B cell (primary cell): ENCODE measurements around the gene POLL. TPM values are rescaled to one million over a fixed set of nuclear protein-coding genes. Genes with fewer than 3 reads are reported as not detected.

ENCODE experiments used
- ATAC-seq: fragments of 200-7000 bp; cut with Tn5 transposase; one replicate; pipeline ENCODE4 v1.10.0; 2021; ENCODE audit warnings: low read depth, mild to moderate bottlenecking, moderate number of reproducible peaks, moderate library complexity
- CTCF ChIA-PET: fragments of 350-600 bp; sonication (Branson Sonifier 250); formaldehyde crosslinking; loops from one replicate; lab custom pipeline; 2021; ENCODE audit warnings: antibody characterized with exemption, inconsistent platforms; lab: Charles Lee
- POLR2A ChIA-PET: fragments of 350-600 bp; sonication (Branson Sonifier 250); formaldehyde crosslinking; loops from one replicate; lab custom pipeline; 2021; ENCODE audit warnings: antibody characterized with exemption; lab: Charles Lee
- DNase-seq: peaks from one replicate; pipeline ENCODE4 v3.0.0; 2013
- H2AFZ ChIP-seq: 2 replicates; pipeline ENCODE4 v1.6.1; 2012; ENCODE audit warnings: mild to moderate bottlenecking, low read depth, low read length; ENCODE audit not compliant: insufficient read depth, poor library complexity, severe bottlenecking
- H3K27ac ChIP-seq, 2 donors: 1 replicate in 1 of 2; 2 replicates in 1 of 2; pipeline ENCODE4 v1.5.1; 2012 to 2013; ENCODE audit warnings: low read length in 2 of 2, mild to moderate bottlenecking in 2 of 2, moderate library complexity in 1 of 2
- H3K27me3 ChIP-seq, 4 experiments: fragments of 200-600 bp in 1 of 4; sonication (generic) in 1 of 4; replicated peaks in 1 of 4; 1 replicate in 2 of 4; 2 replicates in 2 of 4; pipeline versions ENCODE4 v1.6.1 to v1.7.0; 2013 to 2016; ENCODE audit warnings: low read length in 3 of 4, mild to moderate bottlenecking in 2 of 4, mixed read lengths in 1 of 4, moderate library complexity in 1 of 4; ENCODE audit not compliant: insufficient read depth in 4 of 4, control insufficient read depth in 3 of 4; ENCODE audit errors: control extremely low read depth in 1 of 4
- H3K36me3 ChIP-seq, 2 experiments: replicated peaks in 1 of 2; 1 replicate in 1 of 2; 2 replicates in 1 of 2; pipeline versions ENCODE4 v1.6.1 to v1.7.1; 2013; ENCODE audit warnings: low read length in 1 of 2; ENCODE audit not compliant: insufficient read depth in 2 of 2, control insufficient read depth in 1 of 2; ENCODE audit errors: control extremely low read depth in 1 of 2, extremely low read depth in 1 of 2
- H3K4me1 ChIP-seq, 2 donors: fragments of 200-600 bp in 1 of 2; sonication (generic) in 1 of 2; 1 replicate in 1 of 2; 2 replicates in 1 of 2; pipeline versions ENCODE4 v1.5.1 to v1.6.1; 2013 to 2017; ENCODE audit warnings: low read length in 2 of 2; ENCODE audit not compliant: control insufficient read depth in 2 of 2, insufficient read depth in 2 of 2
- H3K4me2 ChIP-seq: replicated peaks from 2 replicates; pipeline ENCODE3; 2012; ENCODE audit warnings: mild to moderate bottlenecking, low read depth, low read length; ENCODE audit not compliant: poor library complexity, severe bottlenecking
- H3K4me3 ChIP-seq, 5 experiments: fragments of 200-600 bp in 1 of 5; sonication (generic) in 1 of 5; 1 replicate in 3 of 5; 2 replicates in 2 of 5; pipeline versions ENCODE4 v1.5.1 to v1.7.0; 2011 to 2016; ENCODE audit warnings: low read length in 4 of 5, mild to moderate bottlenecking in 4 of 5, low read depth in 2 of 5, control low read depth in 1 of 5, moderate library complexity in 1 of 5; ENCODE audit not compliant: insufficient read depth in 1 of 5; ENCODE audit errors: control extremely low read depth in 1 of 5, extremely low read depth in 1 of 5
- H3K79me2 ChIP-seq: fragments of 200-600 bp; sonication (generic); one replicate; pipeline ENCODE4 v1.6.0; 2016; ENCODE audit warnings: low read length; ENCODE audit not compliant: control insufficient read depth, insufficient read depth
- H3K9ac ChIP-seq: fragments of 200-600 bp; sonication (generic); 2 replicates; pipeline ENCODE4 v1.6.1; 2017; ENCODE audit warnings: mild to moderate bottlenecking, low read length, moderate library complexity
- H3K9me3 ChIP-seq, 3 donors: one replicate each; pipeline versions ENCODE4 v1.6.1 to v1.7.1; 2013; ENCODE audit warnings: low read length in 2 of 3; ENCODE audit not compliant: control insufficient read depth in 2 of 3, insufficient read depth in 1 of 3; ENCODE audit errors: control extremely low read depth in 1 of 3
- H4K20me1 ChIP-seq: 2 replicates; pipeline ENCODE4 v1.6.0; 2012; ENCODE audit warnings: mild to moderate bottlenecking, low read length; ENCODE audit not compliant: insufficient read depth, control insufficient read depth, poor library complexity, severe bottlenecking
- H3K27ac Mint-ChIP-seq: one replicate; pipeline ENCODE4 v1.8.0; 2021; ENCODE audit warnings: mixed read lengths
- H3K27me3 Mint-ChIP-seq: one replicate; pipeline ENCODE4 v1.8.0; 2021; ENCODE audit warnings: mixed read lengths
- H3K4me1 Mint-ChIP-seq: one replicate; pipeline ENCODE4 v1.8.0; 2021; ENCODE audit warnings: mixed read lengths
- H3K4me3 Mint-ChIP-seq: one replicate; pipeline ENCODE4 v1.8.0; 2021; ENCODE audit warnings: mixed read lengths
- H3K9me3 Mint-ChIP-seq: one replicate; pipeline ENCODE4 v1.8.0; 2022; ENCODE audit warnings: mixed read lengths; ENCODE audit not compliant: insufficient read depth
- EZH2 ChIP-seq: IDR thresholded peaks from 2 replicates; pipeline ENCODE4 v1.6.1; 2012; ENCODE audit warnings: borderline replicate concordance, low read depth, mild to moderate bottlenecking, moderate library complexity, low read length; ENCODE audit not compliant: insufficient read depth, poor library complexity, severe bottlenecking
- WGBS: methylation state at CpG from one replicate; pipeline ENCODE4 v1.1.5; 2013; ENCODE audit warnings: missing lambda C conversion rate; ENCODE audit not compliant: insufficient coverage; 5-methylcytosine and 5-hydroxymethylcytosine counted together
- intact Hi-C: fragments of 100-400 bp; cut with micrococcal nuclease; formaldehyde crosslinking; loops from one replicate; pipeline ENCODE4 v1.10.0; 2022
- polyA plus RNA-seq: library from polyadenylated mRNA; depleted of rRNA; stranded (reverse); fragments of >200 nt; gene quantifications from 2 replicates; pipeline ENCODE4 v1.2.3, GENCODE V29; 2012
- total RNA-seq, 2 donors: library from RNA; stranded (reverse); fragments of 120-200 nt in 1 of 2; gene quantifications; 1 replicate in 1 of 2; 2 replicates in 1 of 2; pipeline versions ENCODE4 v1.2.3 to v1.2.4, GENCODE V29; 2013 to 2022
- TF ChIP-seq, protein P1 (sequence below): fragments of 200-600 bp; IDR thresholded peaks from one replicate; pipeline ENCODE4 v1.8.0; 2022; ENCODE audit warnings: antibody characterized with exemption, mild to moderate bottlenecking

Gene POLL
- total and polyA plus RNA-seq, 2 donors (not counting 1 experiment from before 2014, with no cell fraction given): 46.0 to 46.7 TPM

DNA sequence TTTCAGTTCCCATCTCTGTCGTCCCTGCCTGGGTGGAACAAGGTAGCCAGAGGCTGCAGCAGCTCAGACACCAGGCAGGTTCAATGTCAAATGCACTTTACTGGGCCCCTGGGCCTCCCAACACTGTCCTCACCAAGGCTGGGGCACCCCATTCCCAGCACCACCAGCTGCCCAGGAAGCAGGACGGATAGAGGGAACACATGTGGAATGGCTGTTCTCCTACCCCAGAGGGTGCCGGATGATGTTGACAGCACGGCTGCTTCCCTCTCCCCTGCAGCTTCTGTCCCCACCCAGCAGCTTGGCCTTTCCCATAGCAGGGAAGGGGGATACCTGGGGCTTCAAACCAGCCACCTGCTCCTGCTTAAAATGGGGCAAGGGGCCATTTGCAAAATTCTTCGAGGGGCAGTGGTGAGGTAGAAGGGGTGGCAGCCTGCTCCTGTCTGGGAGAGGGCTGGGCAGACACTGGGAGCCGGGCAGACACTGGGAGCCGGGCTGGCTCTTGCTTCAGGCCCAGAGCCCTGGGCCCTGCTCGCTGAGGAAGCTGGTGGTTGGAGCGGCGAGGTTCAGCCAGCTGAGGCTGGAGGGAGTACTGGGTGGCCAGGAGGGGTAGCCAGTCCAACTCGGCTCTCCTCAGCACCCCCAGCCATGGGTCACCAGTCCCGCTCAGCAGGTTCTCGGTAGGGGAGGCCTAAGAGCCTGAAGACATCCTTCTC, 9.1 kb downstream of the POLL start:
- ChIA-PET CTCF (interaction anchor here (2.7 kb wide), 1 partner anchor 9 kb away, joined by 11 read pairs; no protein-coding TSS in a partner anchor), POLR2A (interaction anchor here (0.6 kb wide), 1 partner anchor 428 kb away, joined by 3 read pairs; no protein-coding TSS in a partner anchor)
- H3K9ac ChIP-seq: no peak overlapping the region
- intact Hi-C loops: no loop called here
- 98% methylated on average over 13 of the region's 13 CpGs for WGBS
- H4K20me1 ChIP-seq: no peaks in the 10 kb centered on the region
- peaks cover 0 to 35% of the 10 kb centered on the region in 2 experiments for H3K36me3 ChIP-seq
- no peaks in the 10 kb centered on the region for H3K9me3 Mint-ChIP-seq
- H3K4me1 Mint-ChIP-seq: no peaks in the 10 kb centered on the region
- H3K4me1 ChIP-seq: no peaks in the 10 kb centered on the region
- H3K9me3 ChIP-seq: no peaks in the 10 kb centered on the region
- H3K27me3 Mint-ChIP-seq: no peaks in the 10 kb centered on the region
- H3K4me2 ChIP-seq: no peak overlapping the region
- no peak overlapping the region for H2AFZ ChIP-seq
- no peaks in the 10 kb centered on the region for H3K27me3 ChIP-seq
- ATAC-seq: no peak
- TF ChIP-seq, protein P1, sequence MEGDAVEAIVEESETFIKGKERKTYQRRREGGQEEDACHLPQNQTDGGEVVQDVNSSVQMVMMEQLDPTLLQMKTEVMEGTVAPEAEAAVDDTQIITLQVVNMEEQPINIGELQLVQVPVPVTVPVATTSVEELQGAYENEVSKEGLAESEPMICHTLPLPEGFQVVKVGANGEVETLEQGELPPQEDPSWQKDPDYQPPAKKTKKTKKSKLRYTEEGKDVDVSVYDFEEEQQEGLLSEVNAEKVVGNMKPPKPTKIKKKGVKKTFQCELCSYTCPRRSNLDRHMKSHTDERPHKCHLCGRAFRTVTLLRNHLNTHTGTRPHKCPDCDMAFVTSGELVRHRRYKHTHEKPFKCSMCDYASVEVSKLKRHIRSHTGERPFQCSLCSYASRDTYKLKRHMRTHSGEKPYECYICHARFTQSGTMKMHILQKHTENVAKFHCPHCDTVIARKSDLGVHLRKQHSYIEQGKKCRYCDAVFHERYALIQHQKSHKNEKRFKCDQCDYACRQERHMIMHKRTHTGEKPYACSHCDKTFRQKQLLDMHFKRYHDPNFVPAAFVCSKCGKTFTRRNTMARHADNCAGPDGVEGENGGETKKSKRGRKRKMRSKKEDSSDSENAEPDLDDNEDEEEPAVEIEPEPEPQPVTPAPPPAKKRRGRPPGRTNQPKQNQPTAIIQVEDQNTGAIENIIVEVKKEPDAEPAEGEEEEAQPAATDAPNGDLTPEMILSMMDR: no peak
- no peak for TF ChIP-seq EZH2
- no peak overlapping the region for H3K4me3 Mint-ChIP-seq
- DNase-seq: no peak
- no peak overlapping the region for H3K27ac ChIP-seq
- H3K27ac Mint-ChIP-seq: no peak overlapping the region
- no peaks in the 10 kb centered on the region for H3K79me2 ChIP-seq
- no peak overlapping the region for H3K4me3 ChIP-seq

DNA sequence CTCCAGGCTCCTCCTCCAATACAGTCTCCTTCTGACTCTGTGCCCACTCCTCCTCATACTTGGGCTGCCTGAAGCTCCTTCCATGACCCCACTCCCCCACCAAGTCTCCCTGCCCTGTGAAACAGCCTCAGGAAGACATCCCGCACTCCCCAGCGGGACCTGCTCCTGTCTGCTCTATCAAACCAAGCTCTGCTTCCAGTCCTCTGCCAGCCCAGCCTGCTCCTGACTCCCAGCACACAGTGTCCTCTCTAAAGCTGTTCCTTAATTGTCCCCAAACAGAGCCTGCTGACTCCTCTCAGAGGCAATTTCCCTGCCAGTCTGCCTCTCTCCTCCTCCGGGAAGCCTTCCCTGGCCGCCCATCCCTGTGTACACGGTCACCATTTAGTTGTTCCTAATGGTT, 9.9 kb downstream of the POLL start:
- CTCF ChIA-PET: interaction anchor here (0.6 kb wide), 1 partner anchor 64 kb away, joined by 5 read pairs; no protein-coding TSS in a partner anchor
- H3K4me1 ChIP-seq: no peaks in the 10 kb centered on the region
- H3K4me2 ChIP-seq: no peak overlapping the region
- no peaks in the 10 kb centered on the region for H4K20me1 ChIP-seq
- Mint-ChIP-seq H3K4me1 (no peaks in the 10 kb centered on the region), H3K4me3 (no peak overlapping the region), H3K9me3 (no peaks in the 10 kb centered on the region), H3K27me3 (no peaks in the 10 kb centered on the region), H3K27ac (no peak overlapping the region)
- no peak overlapping the region for H3K27ac ChIP-seq
- peaks cover 0 to 29% of the 10 kb centered on the region in 2 experiments for H3K36me3 ChIP-seq
- no peak overlapping the region for H2AFZ ChIP-seq
- no peaks in the 10 kb centered on the region for H3K9me3 ChIP-seq
- no peak overlapping the region for H3K9ac ChIP-seq
- intact Hi-C loops: no loop called here
- WGBS: 84% methylated on average over 5 of the region's 5 CpGs
- TF ChIP-seq, protein P1: no peak
- no peak for TF ChIP-seq EZH2
- no peaks in the 10 kb centered on the region for H3K27me3 ChIP-seq
- no peaks in the 10 kb centered on the region for H3K79me2 ChIP-seq
- DNase-seq (no peak), ATAC-seq (no peak)
- POLR2A ChIA-PET: interaction anchor here (0.6 kb wide), 1 partner anchor 429 kb away, joined by 3 read pairs; no protein-coding TSS in a partner anchor
- H3K4me3 ChIP-seq: no peak overlapping the region
